ENCODE data around the gene HIF1AN.

DNA sequence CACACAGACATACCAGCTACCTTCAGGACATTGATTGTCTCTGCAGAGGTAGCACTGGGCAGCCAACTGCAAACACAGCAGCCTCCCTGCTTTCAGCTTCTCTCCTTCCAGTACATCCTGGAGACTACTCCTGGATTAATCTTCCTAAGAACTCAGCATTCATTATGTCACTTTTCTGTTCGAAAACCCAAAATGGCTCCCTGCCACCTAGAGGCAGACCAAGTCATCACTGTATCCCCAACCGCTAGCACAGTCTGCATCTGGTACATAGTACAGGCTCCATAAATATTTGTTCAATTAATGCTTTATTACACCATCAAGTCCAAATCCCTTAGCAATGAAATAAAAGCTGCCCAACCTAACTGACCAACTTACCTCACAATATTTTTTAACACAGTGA is 11.1 kb upstream of the HIF1AN start:
- TF ChIP-seq, protein P1, sequence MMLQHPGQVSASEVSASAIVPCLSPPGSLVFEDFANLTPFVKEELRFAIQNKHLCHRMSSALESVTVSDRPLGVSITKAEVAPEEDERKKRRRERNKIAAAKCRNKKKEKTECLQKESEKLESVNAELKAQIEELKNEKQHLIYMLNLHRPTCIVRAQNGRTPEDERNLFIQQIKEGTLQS (CRISPR knock-in tag; conservative IDR thresholded peaks at IDR 0.05), result no peak
- TF ChIP-seq, protein P2, sequence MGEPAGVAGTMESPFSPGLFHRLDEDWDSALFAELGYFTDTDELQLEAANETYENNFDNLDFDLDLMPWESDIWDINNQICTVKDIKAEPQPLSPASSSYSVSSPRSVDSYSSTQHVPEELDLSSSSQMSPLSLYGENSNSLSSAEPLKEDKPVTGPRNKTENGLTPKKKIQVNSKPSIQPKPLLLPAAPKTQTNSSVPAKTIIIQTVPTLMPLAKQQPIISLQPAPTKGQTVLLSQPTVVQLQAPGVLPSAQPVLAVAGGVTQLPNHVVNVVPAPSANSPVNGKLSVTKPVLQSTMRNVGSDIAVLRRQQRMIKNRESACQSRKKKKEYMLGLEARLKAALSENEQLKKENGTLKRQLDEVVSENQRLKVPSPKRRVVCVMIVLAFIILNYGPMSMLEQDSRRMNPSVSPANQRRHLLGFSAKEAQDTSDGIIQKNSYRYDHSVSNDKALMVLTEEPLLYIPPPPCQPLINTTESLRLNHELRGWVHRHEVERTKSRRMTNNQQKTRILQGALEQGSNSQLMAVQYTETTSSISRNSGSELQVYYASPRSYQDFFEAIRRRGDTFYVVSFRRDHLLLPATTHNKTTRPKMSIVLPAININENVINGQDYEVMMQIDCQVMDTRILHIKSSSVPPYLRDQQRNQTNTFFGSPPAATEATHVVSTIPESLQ (CRISPR knock-in tag; IDR thresholded peaks at IDR 0.05), result no peak
- TF ChIP-seq CTCF (IDR thresholded peaks at IDR 0.05) (no peak), CREM (CRISPR knock-in tag; IDR thresholded peaks at IDR 0.05) (no peak), ZNF121 (CRISPR knock-in tag; IDR thresholded peaks at IDR 0.05) (no peak), CREB1 (CRISPR knock-in tag; IDR thresholded peaks at IDR 0.05) (no peak), SMAD3 (CRISPR knock-in tag; IDR thresholded peaks at IDR 0.05; ENCODE audit: borderline replicate concordance) (no peak), ETV6 (CRISPR knock-in tag; IDR thresholded peaks at IDR 0.05) (no peak)
- TF ChIP-seq, protein P3, sequence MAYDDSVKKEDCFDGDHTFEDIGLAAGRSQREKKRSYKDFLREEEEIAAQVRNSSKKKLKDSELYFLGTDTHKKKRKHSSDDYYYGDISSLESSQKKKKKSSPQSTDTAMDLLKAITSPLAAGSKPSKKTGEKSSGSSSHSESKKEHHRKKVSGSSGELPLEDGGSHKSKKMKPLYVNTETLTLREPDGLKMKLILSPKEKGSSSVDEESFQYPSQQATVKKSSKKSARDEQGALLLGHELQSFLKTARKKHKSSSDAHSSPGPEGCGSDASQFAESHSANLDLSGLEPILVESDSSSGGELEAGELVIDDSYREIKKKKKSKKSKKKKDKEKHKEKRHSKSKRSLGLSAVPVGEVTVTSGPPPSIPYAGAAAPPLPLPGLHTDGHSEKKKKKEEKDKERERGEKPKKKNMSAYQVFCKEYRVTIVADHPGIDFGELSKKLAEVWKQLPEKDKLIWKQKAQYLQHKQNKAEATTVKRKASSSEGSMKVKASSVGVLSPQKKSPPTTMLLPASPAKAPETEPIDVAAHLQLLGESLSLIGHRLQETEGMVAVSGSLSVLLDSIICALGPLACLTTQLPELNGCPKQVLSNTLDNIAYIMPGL (CRISPR knock-in tag; IDR thresholded peaks at IDR 0.05), result no peak
